GM18868 (cell line): ENCODE measurements around the gene MRGPRE.

Experiments used
- ATAC-seq: cut with Tn5 transposase; IDR thresholded peaks from one replicate; pipeline ENCODE4 v1.9.1; 2021; ENCODE audit warnings: mild to moderate bottlenecking, moderate library complexity; ENCODE audit not compliant: unreplicated experiment

Gene MRGPRE

DNA sequence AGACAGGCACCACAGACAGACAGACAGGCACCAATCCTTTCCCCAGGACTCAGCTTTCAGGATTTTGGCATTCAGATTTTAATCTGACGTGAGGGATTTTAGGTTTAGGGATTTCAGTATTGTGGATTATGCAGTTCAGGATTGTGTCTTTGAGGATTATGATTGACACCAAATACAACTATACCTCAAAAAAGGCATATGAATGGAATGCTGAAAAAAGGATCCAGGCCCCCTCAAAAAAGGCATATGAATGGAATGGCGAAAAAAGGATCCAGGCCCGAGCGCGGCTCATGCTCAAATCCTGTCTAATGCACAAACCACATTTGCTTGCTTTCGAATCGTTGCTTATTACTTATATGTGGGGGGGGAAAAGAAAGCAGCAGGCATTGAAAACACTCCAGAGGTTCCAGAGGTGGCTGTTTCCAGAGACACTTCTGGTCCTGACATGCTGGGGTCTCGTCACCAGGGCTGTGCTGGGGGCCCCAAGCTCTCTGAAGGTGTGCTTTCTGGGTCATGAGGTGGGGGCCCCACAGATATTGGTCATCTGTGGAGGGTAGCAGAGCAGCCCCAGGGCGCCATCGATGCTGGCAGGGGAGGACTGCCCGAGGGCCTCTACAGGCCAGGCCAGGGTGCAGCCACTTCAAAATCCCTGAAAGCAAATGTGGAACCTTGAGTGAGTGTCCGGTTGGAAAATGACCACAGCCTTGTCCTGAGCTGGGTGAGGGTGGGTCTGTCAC, 50.3 kb downstream of the MRGPRE start:
- ATAC-seq = no peak

DNA sequence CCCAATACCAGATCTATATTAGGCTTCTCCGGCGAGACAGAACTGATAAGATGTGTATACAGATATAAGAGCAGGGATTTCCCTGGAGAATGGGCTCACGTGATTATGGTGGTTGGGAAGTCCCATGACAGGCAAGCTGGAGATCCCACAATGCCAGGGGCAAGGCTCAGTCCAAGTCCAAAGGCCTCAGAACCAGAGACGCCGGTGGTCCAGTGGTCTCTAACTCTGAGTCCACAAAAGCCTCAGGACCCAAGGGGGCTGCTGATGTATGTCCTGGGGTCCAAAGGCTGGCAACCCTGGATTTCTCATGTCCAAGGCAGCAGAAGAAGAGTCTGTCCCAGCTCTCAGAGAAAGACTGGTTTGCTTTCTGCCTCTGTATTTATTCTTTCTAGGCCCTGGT, 51.3 kb downstream of the MRGPRE start:
- ATAC-seq = no peak

DNA sequence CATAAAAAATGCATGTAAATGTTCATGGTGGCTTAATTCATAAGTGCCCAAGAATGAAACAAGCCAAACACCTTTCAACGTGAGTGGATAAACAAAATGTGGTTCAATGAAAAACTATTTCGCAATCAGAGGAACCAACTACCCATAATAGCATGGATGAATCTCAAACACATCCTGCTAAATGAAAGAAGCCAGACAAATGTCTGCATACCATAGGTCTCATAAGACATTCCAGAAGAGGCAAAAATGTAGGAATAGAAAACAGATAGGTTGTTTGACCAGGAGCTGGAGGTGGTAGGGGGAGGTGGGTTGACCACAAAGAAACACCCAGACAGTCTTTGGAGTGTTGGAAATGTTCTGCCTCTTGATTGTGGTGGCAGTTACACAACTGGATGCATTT, 53.9 kb downstream of the MRGPRE start:
- no peak for ATAC-seq

DNA sequence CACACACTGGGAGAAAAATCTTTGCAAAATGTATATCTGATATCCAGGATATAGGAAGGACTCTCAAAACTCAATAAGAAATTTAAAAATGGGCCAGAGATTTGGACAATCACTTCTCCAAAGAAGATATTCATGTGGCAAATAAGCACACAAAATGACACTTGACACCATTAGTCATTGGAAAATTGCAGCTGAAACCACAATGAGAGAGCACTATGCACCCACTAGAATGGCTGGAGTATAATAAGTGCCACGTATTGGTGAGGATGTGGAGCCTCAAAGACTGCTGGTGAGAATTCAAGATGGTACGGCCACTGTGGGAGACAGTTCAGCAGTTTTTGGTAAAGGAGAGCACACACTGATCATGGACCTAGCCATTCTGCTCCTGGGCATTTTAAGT, 54.3 kb downstream of the MRGPRE start:
- no peak for ATAC-seq
